ENCODE measurements around the gene PCNA.

GRCh38 chr20:5154543-5154925 lies 34.8 kb upstream of the PCNA start:
- TF ChIP-seq, protein P1, sequence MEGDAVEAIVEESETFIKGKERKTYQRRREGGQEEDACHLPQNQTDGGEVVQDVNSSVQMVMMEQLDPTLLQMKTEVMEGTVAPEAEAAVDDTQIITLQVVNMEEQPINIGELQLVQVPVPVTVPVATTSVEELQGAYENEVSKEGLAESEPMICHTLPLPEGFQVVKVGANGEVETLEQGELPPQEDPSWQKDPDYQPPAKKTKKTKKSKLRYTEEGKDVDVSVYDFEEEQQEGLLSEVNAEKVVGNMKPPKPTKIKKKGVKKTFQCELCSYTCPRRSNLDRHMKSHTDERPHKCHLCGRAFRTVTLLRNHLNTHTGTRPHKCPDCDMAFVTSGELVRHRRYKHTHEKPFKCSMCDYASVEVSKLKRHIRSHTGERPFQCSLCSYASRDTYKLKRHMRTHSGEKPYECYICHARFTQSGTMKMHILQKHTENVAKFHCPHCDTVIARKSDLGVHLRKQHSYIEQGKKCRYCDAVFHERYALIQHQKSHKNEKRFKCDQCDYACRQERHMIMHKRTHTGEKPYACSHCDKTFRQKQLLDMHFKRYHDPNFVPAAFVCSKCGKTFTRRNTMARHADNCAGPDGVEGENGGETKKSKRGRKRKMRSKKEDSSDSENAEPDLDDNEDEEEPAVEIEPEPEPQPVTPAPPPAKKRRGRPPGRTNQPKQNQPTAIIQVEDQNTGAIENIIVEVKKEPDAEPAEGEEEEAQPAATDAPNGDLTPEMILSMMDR (IDR thresholded peaks at IDR 0.05) = no peak
- no peak for TF ChIP-seq POLR2A (IDR thresholded peaks at IDR 0.05)

Measured in tibial nerve (tissue), 3 donors.